Measurements from ENCODE around the gene CD84. TPM values are rescaled to one million over a fixed set of nuclear protein-coding genes. Genes with fewer than 3 reads are reported as not detected.

CD84 gene
- polyA plus RNA-seq, 1 of the 3 experiments (the other 2 are of a cell fraction) = not detected

- POLR2A ChIA-PET = no interaction called here
- Histone ChIP-seq H3K4me2 (no peak overlapping the region), H3K36me3 (replicated peaks in 1 of 2; ENCODE audit: control insufficient read depth in 1 of 2, insufficient read depth in 2 of 2, low read length in 1 of 2) (no peaks in the 10 kb centered on the region), H3K27me3 (ENCODE audit: insufficient read depth) (no peaks in the 10 kb centered on the region), H3F3A (replicated peaks; ENCODE audit: insufficient read depth) (no peaks in the 10 kb centered on the region), H3K27ac (ENCODE audit: low read depth in 2 of 2, low read length in 1 of 2) (no peak overlapping the region), H2AFZ (ENCODE audit: low read depth) (no peak overlapping the region), H3K4me3 (ENCODE audit: low read depth in 2 of 2, low read length in 1 of 2) (no peak overlapping the region), H3K9me2 (0 out of 2 replicates have a peak, but pooled peaks cover 3% of the 10 kb centered on the region), H3K9ac (no peak overlapping the region), H3K9me3 (no peaks in the 10 kb centered on the region), H3K79me2 (ENCODE audit: insufficient read depth) (no peaks in the 10 kb centered on the region), H4K20me1 (ENCODE audit: insufficient read depth) (no peaks in the 10 kb centered on the region), H3K4me1 (ENCODE audit: control insufficient read depth in 1 of 2, insufficient read depth in 2 of 2, low read depth in 1 of 2, low read length in 1 of 2) (no peaks in the 10 kb centered on the region)
- 4% methylated on average over 2 of the region's 2 CpGs for WGBS (ENCODE audit: low lambda C conversion rate)
- DNase-seq = no peak
- CTCF ChIA-PET = no interaction called here
- no peak for TF ChIP-seq USF1 (IDR thresholded peaks at IDR 0.05; ENCODE audit: borderline replicate concordance, low read depth)
- TF ChIP-seq USF2 (IDR thresholded peaks at IDR 0.05; ENCODE audit: borderline replicate concordance, low read depth, low read length) = no peak
- no peak for TF ChIP-seq CTCF (IDR thresholded peaks at IDR 0.05)
- TF ChIP-seq, protein P1, sequence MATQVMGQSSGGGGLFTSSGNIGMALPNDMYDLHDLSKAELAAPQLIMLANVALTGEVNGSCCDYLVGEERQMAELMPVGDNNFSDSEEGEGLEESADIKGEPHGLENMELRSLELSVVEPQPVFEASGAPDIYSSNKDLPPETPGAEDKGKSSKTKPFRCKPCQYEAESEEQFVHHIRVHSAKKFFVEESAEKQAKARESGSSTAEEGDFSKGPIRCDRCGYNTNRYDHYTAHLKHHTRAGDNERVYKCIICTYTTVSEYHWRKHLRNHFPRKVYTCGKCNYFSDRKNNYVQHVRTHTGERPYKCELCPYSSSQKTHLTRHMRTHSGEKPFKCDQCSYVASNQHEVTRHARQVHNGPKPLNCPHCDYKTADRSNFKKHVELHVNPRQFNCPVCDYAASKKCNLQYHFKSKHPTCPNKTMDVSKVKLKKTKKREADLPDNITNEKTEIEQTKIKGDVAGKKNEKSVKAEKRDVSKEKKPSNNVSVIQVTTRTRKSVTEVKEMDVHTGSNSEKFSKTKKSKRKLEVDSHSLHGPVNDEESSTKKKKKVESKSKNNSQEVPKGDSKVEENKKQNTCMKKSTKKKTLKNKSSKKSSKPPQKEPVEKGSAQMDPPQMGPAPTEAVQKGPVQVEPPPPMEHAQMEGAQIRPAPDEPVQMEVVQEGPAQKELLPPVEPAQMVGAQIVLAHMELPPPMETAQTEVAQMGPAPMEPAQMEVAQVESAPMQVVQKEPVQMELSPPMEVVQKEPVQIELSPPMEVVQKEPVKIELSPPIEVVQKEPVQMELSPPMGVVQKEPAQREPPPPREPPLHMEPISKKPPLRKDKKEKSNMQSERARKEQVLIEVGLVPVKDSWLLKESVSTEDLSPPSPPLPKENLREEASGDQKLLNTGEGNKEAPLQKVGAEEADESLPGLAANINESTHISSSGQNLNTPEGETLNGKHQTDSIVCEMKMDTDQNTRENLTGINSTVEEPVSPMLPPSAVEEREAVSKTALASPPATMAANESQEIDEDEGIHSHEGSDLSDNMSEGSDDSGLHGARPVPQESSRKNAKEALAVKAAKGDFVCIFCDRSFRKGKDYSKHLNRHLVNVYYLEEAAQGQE (IDR thresholded peaks at IDR 0.05; ENCODE audit: low read depth, low read length) = no peak
- TF ChIP-seq RXRA (IDR thresholded peaks at IDR 0.05; ENCODE audit: borderline replicate concordance, low read depth) = no peak
- no peak for TF ChIP-seq GABPA (IDR thresholded peaks at IDR 0.05; ENCODE audit: low read depth)
- no peak for TF ChIP-seq FOXM1 (IDR thresholded peaks at IDR 0.05; ENCODE audit: low read depth)
- no peak for TF ChIP-seq MAX (IDR thresholded peaks at IDR 0.05; ENCODE audit: low read depth)
- no peak for TF ChIP-seq EZH2phosphoT487 (IDR thresholded peaks at IDR 0.05; ENCODE audit: borderline replicate concordance, low read depth)
- TF ChIP-seq SMC3 (IDR thresholded peaks at IDR 0.05; ENCODE audit: low read depth, low read length) = no peak
- no peak for TF ChIP-seq NFIC (IDR thresholded peaks at IDR 0.05; ENCODE audit: borderline replicate concordance)
- no peak for TF ChIP-seq FOSL2 (IDR thresholded peaks at IDR 0.05; ENCODE audit: borderline replicate concordance, low read depth)
These were observed 2.4 kb downstream of the CD84 start for GRCh38 chr1:160576884-160577283.
